Glutamatergic neuron (in vitro differentiated cells): ENCODE measurements around the gene ANKRD16. TPM values are rescaled to one million over a fixed set of nuclear protein-coding genes. Genes with fewer than 3 reads are reported as not detected.
A peak's percentile ranks its signal among the peaks of the same experiment; 100 is the strongest.
"Not testable (repeated sequence)": the region's sequence is repeated elsewhere in the genome, so short reads cannot be mapped to it uniquely, and the experiment has no call there.

ENCODE experiments used
- DNase-seq: peaks from one replicate; pipeline ENCODE4 v3.0.0; 2022
- H3K27ac Mint-ChIP-seq: one replicate; pipeline ENCODE4 v1.8.0; 2020; ENCODE audit warnings: mild to moderate bottlenecking, mixed read lengths, inconsistent platforms; ENCODE audit not compliant: unreplicated experiment
- H3K27me3 Mint-ChIP-seq: one replicate; pipeline ENCODE4 v1.8.0; 2020; ENCODE audit warnings: mild to moderate bottlenecking, moderate library complexity, mixed read lengths, inconsistent platforms; ENCODE audit not compliant: unreplicated experiment
- H3K36me3 Mint-ChIP-seq: one replicate; pipeline ENCODE4 v1.8.0; 2020; ENCODE audit warnings: mild to moderate bottlenecking, mixed read lengths, inconsistent platforms; ENCODE audit not compliant: unreplicated experiment
- H3K4me1 Mint-ChIP-seq: one replicate; pipeline ENCODE4 v1.8.0; 2020; ENCODE audit warnings: mild to moderate bottlenecking, low read depth, mixed read lengths, inconsistent platforms; ENCODE audit not compliant: unreplicated experiment
- H3K4me3 Mint-ChIP-seq: one replicate; pipeline ENCODE4 v1.8.0; 2020; ENCODE audit warnings: mild to moderate bottlenecking, mixed read lengths, inconsistent platforms; ENCODE audit not compliant: unreplicated experiment
- H3K9me3 Mint-ChIP-seq: one replicate; pipeline ENCODE4 v1.8.0; 2020; ENCODE audit warnings: mild to moderate bottlenecking, moderate library complexity, mixed read lengths, inconsistent platforms; ENCODE audit not compliant: unreplicated experiment
- CTCF ChIP-seq: fragments of 200-600 bp; sonication (generic); IDR thresholded peaks from one replicate; pipeline ENCODE4 v1.5.0; 2021; ENCODE audit not compliant: partially characterized antibody, unreplicated experiment
- total RNA-seq: library from RNA; stranded (reverse); fragmentation: NEBNext Ultra II Directional; extraction: Animal tissue kit (Norgen Biotek cat#: 25700); gene quantifications from one replicate; pipeline ENCODE4 v1.2.1, GENCODE V29; 2021; ENCODE audit not compliant: unreplicated experiment

The ANKRD16 gene
- total RNA-seq, 1 donor from 2014 or later = 7.5 TPM

GRCh38 chr10:5840314-5841307, 49.1 kb downstream of the ANKRD16 start:
- Mint-ChIP-seq H3K27me3 (peaks cover 4% of the 10 kb centered on the region), H3K4me3 (no peak overlapping the region), H3K36me3 (no peaks in the 10 kb centered on the region), H3K4me1 (peaks cover 4% of the 10 kb centered on the region), H3K27ac (no peak overlapping the region), H3K9me3 (peaks cover 5% of the 10 kb centered on the region)
- no peak for TF ChIP-seq CTCF
- DNase-seq = peak; percentile 23

DNA sequence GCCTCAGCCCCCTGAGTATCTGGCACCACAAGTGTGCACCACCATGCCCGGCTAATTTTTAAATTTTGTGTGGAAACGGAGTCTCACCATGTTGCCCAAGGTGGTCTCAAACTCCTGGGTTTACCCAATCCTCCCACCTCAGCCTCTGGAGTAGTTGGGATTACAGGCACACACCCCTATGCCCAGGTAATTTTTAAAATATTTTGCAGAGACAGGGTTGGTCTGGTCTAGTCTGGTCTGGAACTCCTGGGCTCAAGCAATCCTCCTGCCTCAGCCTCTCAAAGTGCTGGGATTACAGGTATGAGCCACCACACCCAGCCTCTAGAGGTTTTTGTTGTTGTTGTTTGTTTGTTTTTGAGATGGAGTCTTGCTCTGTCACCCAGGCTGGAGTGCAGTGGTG, 53.5 kb downstream of the ANKRD16 start:
- not testable (repeated sequence) for H3K4me3 Mint-ChIP-seq, DNase-seq, H3K27ac Mint-ChIP-seq, H3K27me3 Mint-ChIP-seq, H3K9me3 Mint-ChIP-seq, H3K4me1 Mint-ChIP-seq, H3K36me3 Mint-ChIP-seq

DNA sequence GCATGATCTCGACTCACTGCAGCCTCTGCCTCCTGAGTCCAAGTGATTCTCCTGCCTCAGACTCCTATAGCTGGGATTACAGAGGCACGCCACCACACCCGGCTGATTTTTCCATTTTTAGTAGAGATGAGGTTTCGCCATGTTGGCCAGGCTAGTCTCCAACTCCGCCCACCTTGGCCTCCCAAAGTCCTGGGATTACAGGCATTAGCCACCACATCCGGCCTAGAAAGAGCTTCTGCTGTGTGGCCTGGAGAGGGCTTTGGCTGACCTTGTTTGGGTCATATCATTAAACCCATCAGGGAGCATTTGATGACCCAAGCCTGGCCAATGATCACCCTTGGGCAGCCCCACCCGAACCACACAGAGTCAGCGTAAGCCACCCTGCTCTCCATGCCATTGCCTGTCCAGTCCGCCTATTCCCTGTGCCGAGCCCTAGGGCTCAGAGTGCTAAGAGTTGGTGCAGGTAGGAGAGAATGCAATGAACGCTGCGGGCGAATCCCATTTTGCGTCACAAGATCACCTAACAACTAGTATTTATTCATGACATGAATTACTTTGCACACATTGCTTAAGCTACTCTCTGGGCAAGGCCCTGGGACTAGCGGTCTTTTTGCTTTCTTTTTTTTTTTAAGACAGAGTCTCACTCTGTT, 54.1 kb downstream of the ANKRD16 start:
- H3K9me3 Mint-ChIP-seq = peaks cover 2% of the 10 kb centered on the region
- no peak for DNase-seq
- peaks cover 3% of the 10 kb centered on the region for H3K27me3 Mint-ChIP-seq
- no peak for TF ChIP-seq CTCF
- no peaks in the 10 kb centered on the region for H3K36me3 Mint-ChIP-seq
- peaks cover 5% of the 10 kb centered on the region for H3K4me1 Mint-ChIP-seq
- H3K27ac Mint-ChIP-seq = no peak overlapping the region
- no peak overlapping the region for H3K4me3 Mint-ChIP-seq

- Mint-ChIP-seq H3K4me3 (no peak overlapping the region), H3K27ac (no peak overlapping the region), H3K9me3 (peaks cover 3% of the 10 kb centered on the region), H3K27me3 (no peaks in the 10 kb centered on the region), H3K36me3 (no peaks in the 10 kb centered on the region), H3K4me1 (peaks cover 5% of the 10 kb centered on the region)
- no peak for TF ChIP-seq CTCF
- DNase-seq = no peak
Measured at GRCh38 chr10:5833814-5834213, 55.9 kb downstream of the ANKRD16 start.

DNA sequence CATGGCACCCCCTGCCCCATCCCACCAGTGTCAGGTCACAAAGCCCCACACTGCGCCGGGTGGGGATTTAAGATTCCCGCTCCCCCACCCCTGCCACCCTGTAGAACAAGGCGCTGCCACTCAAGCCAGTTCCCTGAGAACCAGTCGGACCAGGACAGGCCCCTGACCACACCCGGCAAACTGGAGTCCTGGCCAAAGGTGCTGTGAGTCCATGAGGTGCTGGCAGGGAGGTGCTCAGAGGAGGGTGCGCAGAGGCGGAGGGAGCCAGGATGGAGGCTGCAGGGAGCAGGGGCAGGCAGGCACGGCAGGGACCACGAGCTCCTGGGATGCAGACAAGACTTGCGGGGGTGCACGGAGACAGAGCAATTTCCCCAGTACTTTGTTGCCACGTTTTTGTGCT, 56.7 kb downstream of the ANKRD16 start:
- DNase-seq = no peak
- no peaks in the 10 kb centered on the region for H3K36me3 Mint-ChIP-seq
- no peak for TF ChIP-seq CTCF
- H3K4me3 Mint-ChIP-seq = no peak overlapping the region
- no peaks in the 10 kb centered on the region for H3K27me3 Mint-ChIP-seq
- H3K9me3 Mint-ChIP-seq = peaks cover 1% of the 10 kb centered on the region
- peaks cover 5% of the 10 kb centered on the region for H3K4me1 Mint-ChIP-seq
- H3K27ac Mint-ChIP-seq = no peak overlapping the region
